ENCODE data around the gene MFAP4.
A peak's percentile ranks its signal among the peaks of the same experiment; 100 is the strongest.

The MFAP4 gene

GRCh38 chr17:19383681-19384470 lies 3.1 kb downstream of the MFAP4 start:
- no peak for DNase-seq

- no peak for DNase-seq
Observed at GRCh38 chr17:19382531-19383444, 4.2 kb downstream of the MFAP4 start.

- no peak for DNase-seq
Observed at GRCh38 chr17:19381741-19382444, 5.1 kb downstream of the MFAP4 start.

GRCh38 chr17:19381361-19381740 lies 5.6 kb downstream of the MFAP4 start:
- no peak for DNase-seq

GRCh38 chr17:19380481-19381301 lies 6.3 kb downstream of the MFAP4 start:
- no peak for DNase-seq

- DNase-seq: no peak
Observed at GRCh38 chr17:19379361-19380065, 7.5 kb downstream of the MFAP4 start.

GRCh38 chr17:19378416-19379360 lies 8.3 kb downstream of the MFAP4 start, which contains the start of gene MAPK7:
TSS of gene MAPK7 (plus strand) at chr17:19378498. CDS start at chr17:19378901, 403 bp downstream.
- DNase-seq: no peak

- peak; percentile 95 for DNase-seq
Observed at GRCh38 chr17:19377602-19378415, 9.2 kb downstream of the MFAP4 start.

GRCh38 chr17:19376811-19377210 lies 10.2 kb downstream of the MFAP4 start:
- no peak for DNase-seq

GRCh38 chr17:19375732-19376131 lies 11.3 kb downstream of the MFAP4 start:
- DNase-seq: no peak

GRCh38 chr17:19374136-19374535 lies 12.9 kb downstream of the MFAP4 start:
- no peak for DNase-seq

GRCh38 chr17:19372866-19373504 lies 14.0 kb downstream of the MFAP4 start:
- DNase-seq: no peak

GRCh38 chr17:19372439-19372838 lies 14.6 kb downstream of the MFAP4 start:
- DNase-seq: no peak

GRCh38 chr17:19372011-19372370 lies 15.0 kb downstream of the MFAP4 start:
- DNase-seq: no peak

GRCh38 chr17:19371259-19372010 lies 15.6 kb downstream of the MFAP4 start:
- DNase-seq: no peak

GRCh38 chr17:19370493-19370960 lies 16.5 kb downstream of the MFAP4 start:
- DNase-seq: no peak

GRCh38 chr17:19369846-19370492 lies 17.0 kb downstream of the MFAP4 start:
- no peak for DNase-seq
